ENCODE results near the gene TEX48.

The TEX48 gene

GRCh38 chr9:114719290-114719689 lies 37.3 kb upstream of the TEX48 start:
- Histone ChIP-seq H3K4me1 (ENCODE audit: control insufficient read depth, insufficient read depth, low read length) (no peaks in the 10 kb centered on the region), H3K4me3 (ENCODE audit: low read length in 2 of 2) (no peak overlapping the region), H3K36me3 (ENCODE audit: control insufficient read depth in 2 of 2, insufficient read depth in 2 of 2, low read length in 2 of 2) (no peaks in the 10 kb centered on the region), H3K9me3 (ENCODE audit: control insufficient read depth in 2 of 2, low read length in 2 of 2) (peaks cover 0 to 4% of the 10 kb centered on the region in 2 donors), H3K9ac (ENCODE audit: low read length in 2 of 2) (no peak overlapping the region), H3K27me3 (ENCODE audit: control insufficient read depth in 1 of 2, insufficient read depth in 2 of 2, low read length in 2 of 2) (no peaks in the 10 kb centered on the region), H3K27ac (ENCODE audit: low read length) (no peak overlapping the region)

GRCh38 chr9:114718801-114719221 lies 36.8 kb upstream of the TEX48 start:
- Histone ChIP-seq H3K36me3 (ENCODE audit: control insufficient read depth in 2 of 2, insufficient read depth in 2 of 2, low read length in 2 of 2) (no peaks in the 10 kb centered on the region), H3K4me3 (ENCODE audit: low read length in 2 of 2) (no peak overlapping the region), H3K27ac (ENCODE audit: low read length) (no peak overlapping the region), H3K9me3 (ENCODE audit: control insufficient read depth in 2 of 2, low read length in 2 of 2) (peaks cover 0 to 4% of the 10 kb centered on the region in 2 donors), H3K27me3 (ENCODE audit: control insufficient read depth in 1 of 2, insufficient read depth in 2 of 2, low read length in 2 of 2) (no peaks in the 10 kb centered on the region), H3K4me1 (ENCODE audit: control insufficient read depth, insufficient read depth, low read length) (no peaks in the 10 kb centered on the region), H3K9ac (ENCODE audit: low read length in 2 of 2) (no peak overlapping the region)

- H3K9me3 ChIP-seq (ENCODE audit: control insufficient read depth in 2 of 2, low read length in 2 of 2): peaks cover 0 to 4% of the 10 kb centered on the region in 2 donors
- H3K27me3 ChIP-seq (ENCODE audit: control insufficient read depth in 1 of 2, insufficient read depth in 2 of 2, low read length in 2 of 2): no peaks in the 10 kb centered on the region
- no peak overlapping the region for H3K27ac ChIP-seq (ENCODE audit: low read length)
- H3K4me1 ChIP-seq (ENCODE audit: control insufficient read depth, insufficient read depth, low read length): no peaks in the 10 kb centered on the region
- H3K9ac ChIP-seq (ENCODE audit: low read length in 2 of 2): no peak overlapping the region
- H3K4me3 ChIP-seq (ENCODE audit: low read length in 2 of 2): no peak overlapping the region
- H3K36me3 ChIP-seq (ENCODE audit: control insufficient read depth in 2 of 2, insufficient read depth in 2 of 2, low read length in 2 of 2): no peaks in the 10 kb centered on the region
Observed at GRCh38 chr9:114717908-114718486, 36.0 kb upstream of the TEX48 start.

GRCh38 chr9:114709636-114710035 lies 27.6 kb upstream of the TEX48 start:
- H3K36me3 ChIP-seq (ENCODE audit: control insufficient read depth in 2 of 2, insufficient read depth in 2 of 2, low read length in 2 of 2): no peaks in the 10 kb centered on the region
- H3K9me3 ChIP-seq (ENCODE audit: control insufficient read depth in 2 of 2, low read length in 2 of 2): no peaks in the 10 kb centered on the region
- H3K9ac ChIP-seq (ENCODE audit: low read length in 2 of 2): no peak overlapping the region
- peaks cover 0 to 6% of the 10 kb centered on the region in 2 donors for H3K27me3 ChIP-seq (ENCODE audit: control insufficient read depth in 1 of 2, insufficient read depth in 2 of 2, low read length in 2 of 2)
- H3K27ac ChIP-seq (ENCODE audit: low read length): no peak overlapping the region
- H3K4me3 ChIP-seq (ENCODE audit: low read length in 2 of 2): no peak overlapping the region
- no peaks in the 10 kb centered on the region for H3K4me1 ChIP-seq (ENCODE audit: control insufficient read depth, insufficient read depth, low read length)

- Histone ChIP-seq H3K36me3 (ENCODE audit: control insufficient read depth in 2 of 2, insufficient read depth in 2 of 2, low read length in 2 of 2) (no peaks in the 10 kb centered on the region), H3K9ac (ENCODE audit: low read length in 2 of 2) (no peak overlapping the region), H3K4me1 (ENCODE audit: control insufficient read depth, insufficient read depth, low read length) (no peaks in the 10 kb centered on the region), H3K27me3 (ENCODE audit: control insufficient read depth in 1 of 2, insufficient read depth in 2 of 2, low read length in 2 of 2) (peaks cover 0 to 6% of the 10 kb centered on the region in 2 donors), H3K27ac (ENCODE audit: low read length) (no peak overlapping the region), H3K9me3 (ENCODE audit: control insufficient read depth in 2 of 2, low read length in 2 of 2) (no peaks in the 10 kb centered on the region), H3K4me3 (ENCODE audit: low read length in 2 of 2) (no peak overlapping the region)
Observed at GRCh38 chr9:114706711-114707110, 24.7 kb upstream of the TEX48 start.

GRCh38 chr9:114701988-114702387 lies 20.0 kb upstream of the TEX48 start:
- Histone ChIP-seq H3K27me3 (ENCODE audit: control insufficient read depth in 1 of 2, insufficient read depth in 2 of 2, low read length in 2 of 2) (no peaks in the 10 kb centered on the region), H3K9ac (ENCODE audit: low read length in 2 of 2) (no peak overlapping the region), H3K27ac (ENCODE audit: low read length) (no peak overlapping the region), H3K4me1 (ENCODE audit: control insufficient read depth, insufficient read depth, low read length) (no peaks in the 10 kb centered on the region), H3K4me3 (ENCODE audit: low read length in 2 of 2) (no peak overlapping the region), H3K9me3 (ENCODE audit: control insufficient read depth in 2 of 2, low read length in 2 of 2) (peaks cover 0 to 3% of the 10 kb centered on the region in 2 donors), H3K36me3 (ENCODE audit: control insufficient read depth in 2 of 2, insufficient read depth in 2 of 2, low read length in 2 of 2) (no peaks in the 10 kb centered on the region)

GRCh38 chr9:114697951-114698351 lies 16.0 kb upstream of the TEX48 start:
- Histone ChIP-seq H3K4me3 (ENCODE audit: low read length in 2 of 2) (no peak overlapping the region), H3K4me1 (ENCODE audit: control insufficient read depth, insufficient read depth, low read length) (no peaks in the 10 kb centered on the region), H3K36me3 (ENCODE audit: control insufficient read depth in 2 of 2, insufficient read depth in 2 of 2, low read length in 2 of 2) (no peaks in the 10 kb centered on the region), H3K9me3 (ENCODE audit: control insufficient read depth in 2 of 2, low read length in 2 of 2) (peaks cover 0 to 3% of the 10 kb centered on the region in 2 donors), H3K27ac (ENCODE audit: low read length) (no peak overlapping the region), H3K9ac (ENCODE audit: low read length in 2 of 2) (no peak overlapping the region), H3K27me3 (ENCODE audit: control insufficient read depth in 1 of 2, insufficient read depth in 2 of 2, low read length in 2 of 2) (no peaks in the 10 kb centered on the region)

GRCh38 chr9:114696814-114697544 lies 15.0 kb upstream of the TEX48 start:
- Histone ChIP-seq H3K27me3 (ENCODE audit: control insufficient read depth in 1 of 2, insufficient read depth in 2 of 2, low read length in 2 of 2) (no peaks in the 10 kb centered on the region), H3K9ac (ENCODE audit: low read length in 2 of 2) (no peak overlapping the region), H3K9me3 (ENCODE audit: control insufficient read depth in 2 of 2, low read length in 2 of 2) (peaks cover 0 to 3% of the 10 kb centered on the region in 2 donors)

GRCh38 chr9:114695948-114696347 lies 14.0 kb upstream of the TEX48 start:
- H3K27ac ChIP-seq (ENCODE audit: low read length): no peak overlapping the region
- no peaks in the 10 kb centered on the region for H3K27me3 ChIP-seq (ENCODE audit: control insufficient read depth in 1 of 2, insufficient read depth in 2 of 2, low read length in 2 of 2)
- no peak overlapping the region for H3K4me3 ChIP-seq (ENCODE audit: low read length in 2 of 2)
- no peaks in the 10 kb centered on the region for H3K36me3 ChIP-seq (ENCODE audit: control insufficient read depth in 2 of 2, insufficient read depth in 2 of 2, low read length in 2 of 2)
- no peak overlapping the region for H3K9ac ChIP-seq (ENCODE audit: low read length in 2 of 2)
- H3K9me3 ChIP-seq (ENCODE audit: control insufficient read depth in 2 of 2, low read length in 2 of 2): peaks cover 0 to 3% of the 10 kb centered on the region in 2 donors
- H3K4me1 ChIP-seq (ENCODE audit: control insufficient read depth, insufficient read depth, low read length): no peaks in the 10 kb centered on the region

More at GRCh38 chr9:114696814-114697544, 15.0 kb upstream of the TEX48 start:
- Histone ChIP-seq H3K36me3 (ENCODE audit: control insufficient read depth in 2 of 2, insufficient read depth in 2 of 2, low read length in 2 of 2) (no peaks in the 10 kb centered on the region), H3K4me3 (ENCODE audit: low read length in 2 of 2) (no peak overlapping the region), H3K4me1 (ENCODE audit: control insufficient read depth, insufficient read depth, low read length) (no peaks in the 10 kb centered on the region), H3K27ac (ENCODE audit: low read length) (no peak overlapping the region)

- Histone ChIP-seq H3K9me3 (ENCODE audit: control insufficient read depth in 2 of 2, low read length in 2 of 2) (no peaks in the 10 kb centered on the region), H3K4me3 (ENCODE audit: low read length in 2 of 2) (no peak overlapping the region), H3K27ac (ENCODE audit: low read length) (no peak overlapping the region), H3K27me3 (ENCODE audit: control insufficient read depth in 1 of 2, insufficient read depth in 2 of 2, low read length in 2 of 2) (no peaks in the 10 kb centered on the region), H3K4me1 (ENCODE audit: control insufficient read depth, insufficient read depth, low read length) (no peaks in the 10 kb centered on the region), H3K9ac (ENCODE audit: low read length in 2 of 2) (no peak overlapping the region), H3K36me3 (ENCODE audit: control insufficient read depth in 2 of 2, insufficient read depth in 2 of 2, low read length in 2 of 2) (no peaks in the 10 kb centered on the region)
Observed at GRCh38 chr9:114694719-114695269, 12.8 kb upstream of the TEX48 start.

- Histone ChIP-seq H3K27me3 (ENCODE audit: control insufficient read depth in 1 of 2, insufficient read depth in 2 of 2, low read length in 2 of 2) (no peaks in the 10 kb centered on the region), H3K9me3 (ENCODE audit: control insufficient read depth in 2 of 2, low read length in 2 of 2) (no peaks in the 10 kb centered on the region)
Observed at GRCh38 chr9:114694146-114694545, 12.2 kb upstream of the TEX48 start.

More at GRCh38 chr9:114694146-114694545, 12.2 kb upstream of the TEX48 start:
- Histone ChIP-seq H3K4me1 (ENCODE audit: control insufficient read depth, insufficient read depth, low read length) (no peaks in the 10 kb centered on the region), H3K27ac (ENCODE audit: low read length) (no peak overlapping the region), H3K9ac (ENCODE audit: low read length in 2 of 2) (no peak overlapping the region), H3K4me3 (ENCODE audit: low read length in 2 of 2) (no peak overlapping the region), H3K36me3 (ENCODE audit: control insufficient read depth in 2 of 2, insufficient read depth in 2 of 2, low read length in 2 of 2) (no peaks in the 10 kb centered on the region)
